ENCODE measurements around the gene KDM4D.
"Not testable (repeated sequence)": the region's sequence is repeated elsewhere in the genome, so short reads cannot be mapped to it uniquely, and the experiment has no call there.

DNA sequence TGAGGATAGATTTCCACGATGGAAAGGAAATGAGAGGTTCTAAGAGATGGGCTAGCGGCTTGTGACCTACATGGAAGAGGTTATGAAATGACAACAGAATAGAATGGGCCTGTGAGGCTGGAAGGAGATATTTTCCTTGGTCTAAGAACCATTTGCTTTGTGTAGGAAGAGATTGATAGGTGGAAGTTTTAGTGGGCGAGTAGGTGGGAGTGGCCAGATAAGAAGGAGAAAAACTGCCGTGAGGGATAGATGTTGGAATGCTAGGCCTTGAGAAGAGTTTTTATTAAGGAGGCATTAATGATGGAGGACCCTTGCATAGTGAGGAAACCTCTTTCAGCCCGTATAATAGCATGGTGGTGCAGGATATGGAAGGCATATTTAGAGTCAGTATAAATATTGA lies 48.0 kb downstream of the KDM4D start:
- TF ChIP-seq, protein P1, sequence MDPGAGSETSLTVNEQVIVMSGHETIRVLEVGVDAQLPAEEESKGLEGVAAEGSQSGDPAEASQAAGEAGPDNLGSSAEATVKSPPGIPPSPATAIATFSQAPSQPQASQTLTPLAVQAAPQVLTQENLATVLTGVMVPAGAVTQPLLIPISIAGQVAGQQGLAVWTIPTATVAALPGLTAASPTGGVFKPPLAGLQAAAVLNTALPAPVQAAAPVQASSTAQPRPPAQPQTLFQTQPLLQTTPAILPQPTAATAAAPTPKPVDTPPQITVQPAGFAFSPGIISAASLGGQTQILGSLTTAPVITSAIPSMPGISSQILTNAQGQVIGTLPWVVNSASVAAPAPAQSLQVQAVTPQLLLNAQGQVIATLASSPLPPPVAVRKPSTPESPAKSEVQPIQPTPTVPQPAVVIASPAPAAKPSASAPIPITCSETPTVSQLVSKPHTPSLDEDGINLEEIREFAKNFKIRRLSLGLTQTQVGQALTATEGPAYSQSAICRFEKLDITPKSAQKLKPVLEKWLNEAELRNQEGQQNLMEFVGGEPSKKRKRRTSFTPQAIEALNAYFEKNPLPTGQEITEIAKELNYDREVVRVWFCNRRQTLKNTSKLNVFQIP (CRISPR knock-in tag; IDR thresholded peaks at IDR 0.05; ENCODE audit: borderline replicate concordance, low read depth): not testable (repeated sequence)
- TF ChIP-seq, protein P2, sequence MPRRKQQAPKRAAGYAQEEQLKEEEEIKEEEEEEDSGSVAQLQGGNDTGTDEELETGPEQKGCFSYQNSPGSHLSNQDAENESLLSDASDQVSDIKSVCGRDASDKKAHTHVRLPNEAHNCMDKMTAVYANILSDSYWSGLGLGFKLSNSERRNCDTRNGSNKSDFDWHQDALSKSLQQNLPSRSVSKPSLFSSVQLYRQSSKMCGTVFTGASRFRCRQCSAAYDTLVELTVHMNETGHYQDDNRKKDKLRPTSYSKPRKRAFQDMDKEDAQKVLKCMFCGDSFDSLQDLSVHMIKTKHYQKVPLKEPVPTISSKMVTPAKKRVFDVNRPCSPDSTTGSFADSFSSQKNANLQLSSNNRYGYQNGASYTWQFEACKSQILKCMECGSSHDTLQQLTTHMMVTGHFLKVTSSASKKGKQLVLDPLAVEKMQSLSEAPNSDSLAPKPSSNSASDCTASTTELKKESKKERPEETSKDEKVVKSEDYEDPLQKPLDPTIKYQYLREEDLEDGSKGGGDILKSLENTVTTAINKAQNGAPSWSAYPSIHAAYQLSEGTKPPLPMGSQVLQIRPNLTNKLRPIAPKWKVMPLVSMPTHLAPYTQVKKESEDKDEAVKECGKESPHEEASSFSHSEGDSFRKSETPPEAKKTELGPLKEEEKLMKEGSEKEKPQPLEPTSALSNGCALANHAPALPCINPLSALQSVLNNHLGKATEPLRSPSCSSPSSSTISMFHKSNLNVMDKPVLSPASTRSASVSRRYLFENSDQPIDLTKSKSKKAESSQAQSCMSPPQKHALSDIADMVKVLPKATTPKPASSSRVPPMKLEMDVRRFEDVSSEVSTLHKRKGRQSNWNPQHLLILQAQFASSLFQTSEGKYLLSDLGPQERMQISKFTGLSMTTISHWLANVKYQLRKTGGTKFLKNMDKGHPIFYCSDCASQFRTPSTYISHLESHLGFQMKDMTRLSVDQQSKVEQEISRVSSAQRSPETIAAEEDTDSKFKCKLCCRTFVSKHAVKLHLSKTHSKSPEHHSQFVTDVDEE (CRISPR knock-in tag; IDR thresholded peaks at IDR 0.05): not testable (repeated sequence)
- TF ChIP-seq, protein P3, sequence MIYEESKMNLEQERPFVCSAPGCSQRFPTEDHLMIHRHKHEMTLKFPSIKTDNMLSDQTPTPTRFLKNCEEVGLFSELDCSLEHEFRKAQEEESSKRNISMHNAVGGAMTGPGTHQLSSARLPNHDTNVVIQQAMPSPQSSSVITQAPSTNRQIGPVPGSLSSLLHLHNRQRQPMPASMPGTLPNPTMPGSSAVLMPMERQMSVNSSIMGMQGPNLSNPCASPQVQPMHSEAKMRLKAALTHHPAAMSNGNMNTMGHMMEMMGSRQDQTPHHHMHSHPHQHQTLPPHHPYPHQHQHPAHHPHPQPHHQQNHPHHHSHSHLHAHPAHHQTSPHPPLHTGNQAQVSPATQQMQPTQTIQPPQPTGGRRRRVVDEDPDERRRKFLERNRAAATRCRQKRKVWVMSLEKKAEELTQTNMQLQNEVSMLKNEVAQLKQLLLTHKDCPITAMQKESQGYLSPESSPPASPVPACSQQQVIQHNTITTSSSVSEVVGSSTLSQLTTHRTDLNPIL (CRISPR knock-in tag; IDR thresholded peaks at IDR 0.05; ENCODE audit: low read depth): not testable (repeated sequence)
- TF ChIP-seq ZC3H10 (CRISPR knock-in tag; IDR thresholded peaks at IDR 0.05); RARB (CRISPR knock-in tag; IDR thresholded peaks at IDR 0.05); SNAI2 (CRISPR knock-in tag; IDR thresholded peaks at IDR 0.05); ZNF8 (CRISPR knock-in tag; IDR thresholded peaks at IDR 0.05); TCF4 (CRISPR knock-in tag; IDR thresholded peaks at IDR 0.05; ENCODE audit: borderline replicate concordance); BACH2 (CRISPR knock-in tag; IDR thresholded peaks at IDR 0.05; ENCODE audit: borderline replicate concordance); ZNF565 (CRISPR knock-in tag; conservative IDR thresholded peaks at IDR 0.05; ENCODE audit: low read depth); ESRRG (CRISPR knock-in tag; IDR thresholded peaks at IDR 0.05); GLIS3 (CRISPR knock-in tag; IDR thresholded peaks at IDR 0.05): not testable (repeated sequence)
- TF ChIP-seq, protein P4, sequence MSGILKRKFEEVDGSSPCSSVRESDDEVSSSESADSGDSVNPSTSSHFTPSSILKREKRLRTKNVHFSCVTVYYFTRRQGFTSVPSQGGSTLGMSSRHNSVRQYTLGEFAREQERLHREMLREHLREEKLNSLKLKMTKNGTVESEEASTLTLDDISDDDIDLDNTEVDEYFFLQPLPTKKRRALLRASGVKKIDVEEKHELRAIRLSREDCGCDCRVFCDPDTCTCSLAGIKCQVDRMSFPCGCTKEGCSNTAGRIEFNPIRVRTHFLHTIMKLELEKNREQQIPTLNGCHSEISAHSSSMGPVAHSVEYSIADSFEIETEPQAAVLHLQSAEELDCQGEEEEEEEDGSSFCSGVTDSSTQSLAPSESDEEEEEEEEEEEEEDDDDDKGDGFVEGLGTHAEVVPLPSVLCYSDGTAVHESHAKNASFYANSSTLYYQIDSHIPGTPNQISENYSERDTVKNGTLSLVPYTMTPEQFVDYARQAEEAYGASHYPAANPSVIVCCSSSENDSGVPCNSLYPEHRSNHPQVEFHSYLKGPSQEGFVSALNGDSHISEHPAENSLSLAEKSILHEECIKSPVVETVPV (CRISPR knock-in tag; IDR thresholded peaks at IDR 0.05): not testable (repeated sequence)
- TF ChIP-seq, protein P5, sequence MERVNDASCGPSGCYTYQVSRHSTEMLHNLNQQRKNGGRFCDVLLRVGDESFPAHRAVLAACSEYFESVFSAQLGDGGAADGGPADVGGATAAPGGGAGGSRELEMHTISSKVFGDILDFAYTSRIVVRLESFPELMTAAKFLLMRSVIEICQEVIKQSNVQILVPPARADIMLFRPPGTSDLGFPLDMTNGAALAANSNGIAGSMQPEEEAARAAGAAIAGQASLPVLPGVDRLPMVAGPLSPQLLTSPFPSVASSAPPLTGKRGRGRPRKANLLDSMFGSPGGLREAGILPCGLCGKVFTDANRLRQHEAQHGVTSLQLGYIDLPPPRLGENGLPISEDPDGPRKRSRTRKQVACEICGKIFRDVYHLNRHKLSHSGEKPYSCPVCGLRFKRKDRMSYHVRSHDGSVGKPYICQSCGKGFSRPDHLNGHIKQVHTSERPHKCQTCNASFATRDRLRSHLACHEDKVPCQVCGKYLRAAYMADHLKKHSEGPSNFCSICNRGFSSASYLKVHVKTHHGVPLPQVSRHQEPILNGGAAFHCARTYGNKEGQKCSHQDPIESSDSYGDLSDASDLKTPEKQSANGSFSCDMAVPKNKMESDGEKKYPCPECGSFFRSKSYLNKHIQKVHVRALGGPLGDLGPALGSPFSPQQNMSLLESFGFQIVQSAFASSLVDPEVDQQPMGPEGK (CRISPR knock-in tag; IDR thresholded peaks at IDR 0.05; ENCODE audit: borderline replicate concordance): not testable (repeated sequence)

Measured in SK-N-SH treated with all-trans-retinoic acid at 6 μM for 48 hours (cell line).